Heart left ventricle (tissue), 16 donors: ENCODE measurements around the gene CACNA1F. TPM values are rescaled to one million over a fixed set of nuclear protein-coding genes. Genes with fewer than 3 reads are reported as not detected.

ENCODE experiments used
- ATAC-seq, 4 donors: fragments of 200-7000 bp; cut with Tn5 transposase; one replicate each; pipeline ENCODE4 v1.9.1; 2020 to 2022; ENCODE audit warnings: moderate library complexity in 4 of 4, mild to moderate bottlenecking in 3 of 4, moderate number of reproducible peaks in 1 of 4
- DNase-seq, 5 donors: peaks; one replicate each; pipeline ENCODE4 v3.0.0-alpha.2; 2020
- H3K27ac ChIP-seq, 12 donors: fragments of 200-600 bp; sonication (generic) in 4 of 12; one replicate each; pipeline versions ENCODE4 v1.5.0 to v1.8.0; 2016 to 2022; ENCODE audit warnings: mild to moderate bottlenecking in 2 of 12
- H3K27me3 ChIP-seq, 9 donors: fragments of 200-600 bp; sonication (generic) in 2 of 9; one replicate each; pipeline versions ENCODE4 v1.5.1 to v1.8.0; 2016 to 2022; ENCODE audit warnings: mild to moderate bottlenecking in 3 of 9
- H3K36me3 ChIP-seq, 9 donors: fragments of 200-600 bp; sonication (generic) in 2 of 9; one replicate each; pipeline versions ENCODE4 v1.5.0 to v1.8.0; 2018 to 2022; ENCODE audit warnings: mild to moderate bottlenecking in 2 of 9
- H3K4me1 ChIP-seq, 12 donors: fragments of 200-600 bp; sonication (generic) in 4 of 12; one replicate each; pipeline versions ENCODE4 v1.5.0 to v1.8.0; 2016 to 2022; ENCODE audit warnings: mild to moderate bottlenecking in 3 of 12
- H3K4me3 ChIP-seq, 12 donors: fragments of 200-600 bp; sonication (generic) in 4 of 12; one replicate each; pipeline versions ENCODE4 v1.5.0 to v1.8.0; 2017 to 2022; ENCODE audit warnings: mild to moderate bottlenecking in 9 of 12, moderate library complexity in 4 of 12
- H3K9me3 ChIP-seq, 12 donors: fragments of 200-600 bp; sonication (generic) in 4 of 12; one replicate each; pipeline versions ENCODE4 v1.5.0 to v1.8.0; 2016 to 2022; ENCODE audit warnings: mild to moderate bottlenecking in 1 of 12
- POLR2A ChIP-seq, 2 donors: fragments of 450-650 bp; IDR thresholded peaks; one replicate each; pipeline ENCODE4 v1.6.1; 2017; ENCODE audit warnings: antibody characterized with exemption in 2 of 2, mild to moderate bottlenecking in 2 of 2, moderate library complexity in 2 of 2
- WGBS, 4 donors: extraction: QIAGEN DNeasy Blood & Tissue Kit in 2 of 4; methylation state at CpG; one replicate each; pipeline versions ENCODE4 v1.1.5 to v1.1.7; 2013 to 2018; 5-methylcytosine and 5-hydroxymethylcytosine counted together
- intact Hi-C, 10 donors: fragments of 100-400 bp; cut with DNase I; formaldehyde crosslinking; loops; one replicate each; pipeline versions ENCODE4 v1.11.1 to v1.14.2; 2022
- polyA plus RNA-seq, 2 donors: library from polyadenylated mRNA; stranded (reverse); fragments of 200-250 nt; gene quantifications; one replicate each; pipeline ENCODE4 v1.2.3, GENCODE V29; 2013
- total RNA-seq, 9 donors: library from RNA; depleted of rRNA in 2 of 9; stranded (reverse); fragments of >200 nt in 2 of 9; fragmentation: NEBNext Ultra II Directional in 3 of 9; extraction: Animal tissue kit (Norgen Biotek cat#: 25700) in 3 of 9; gene quantifications; one replicate each; pipeline versions ENCODE4 v1.1.0 to v1.2.4, GENCODE V29; 2016 to 2023
- TF ChIP-seq, protein P1 (sequence below), 12 donors: fragments of 200-600 bp; sonication (generic) in 4 of 12; IDR thresholded peaks; one replicate each; pipeline versions ENCODE4 v1.5.0 to v1.8.0; 2018 to 2022; ENCODE audit warnings: antibody characterized with exemption in 12 of 12, mild to moderate bottlenecking in 5 of 12
- donor health status: ischemic (EF 13 %, LVEDD 7.1; RV severe dilation, severe dysfunction).
- donor health status: healthy with polysubstance abuse.
- donor health status: DM: no; HTN: yes; CAD: no.
- donor health status: DM: no; HTN: no; CAD: no.
- donor health status: ischemic (EF 25% LVEDD 6.9; RV normal size, moderate dysfunction).
- donor health status: ischemic (EF 25% LVEDD 5.7; RV mildly dilated, moderate dysfunction).
- donor health status: healthy.
- donor health status: DM: yes; HTN: yes; CAD: no.
- donor health status: ischemic (EF 35%, LVEDD 5.7; RV mildly dilated, moderate dysfunction).
- donor health status: nonischemic (EF 11% LVEDD 7.7; RV severe dilation, severe dysfunction).
- donor health status: DM: yes; HTN: yes; CAD: no.
- donor health status: PGD.
- donor health status: ischemic (EF 29% LVEDD 5.4; RV normal size, mild dysfunction).
- donor health status: nonischemic (EF 23%, LVEDD 6.1; RV moderate dilation, normal function).

CACNA1F gene
- total and polyA plus RNA-seq, 11 donors: 0.04 to 0.37 (median 0.07) TPM; not detected in 3

DNA sequence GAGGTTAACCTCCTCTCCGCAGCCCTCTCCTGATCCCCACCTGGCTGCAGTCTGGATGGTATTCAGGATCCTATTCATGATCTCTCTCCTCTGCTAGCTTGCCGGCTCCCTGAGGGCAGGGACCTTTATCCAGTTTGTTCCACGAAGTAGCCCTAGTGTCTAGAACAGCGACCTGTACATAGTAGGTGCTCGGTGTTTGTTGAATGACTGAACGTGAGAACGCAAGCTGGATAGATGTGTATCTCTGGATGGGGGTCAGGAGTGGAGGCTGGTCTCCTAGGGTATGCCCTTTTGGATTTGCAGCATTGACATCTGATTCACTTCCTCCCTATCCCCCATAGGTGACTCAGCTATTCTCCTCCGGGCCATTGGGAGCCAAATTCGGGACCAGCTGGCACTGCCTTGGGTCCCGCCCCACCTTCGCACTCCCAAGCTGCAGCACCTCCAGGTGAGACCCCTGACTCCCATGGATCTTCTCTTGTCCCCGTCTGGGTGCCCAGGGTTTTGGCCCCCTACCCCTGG is 9.5 kb upstream of the CACNA1F start:
- intact Hi-C loops: no loop called here
- Histone ChIP-seq H3K36me3 (peaks cover 0 to 46% (median 15%) of the 10 kb centered on the region in 9 donors), H3K4me1 (no peaks in the 10 kb centered on the region), H3K9me3 (no peaks in the 10 kb centered on the region), H3K27me3 (no peaks in the 10 kb centered on the region), H3K27ac (no peak overlapping the region), H3K4me3 (no peak overlapping the region)
- no peak for TF ChIP-seq POLR2A (IDR thresholded peaks at IDR 0.05)
- TF ChIP-seq, protein P1, sequence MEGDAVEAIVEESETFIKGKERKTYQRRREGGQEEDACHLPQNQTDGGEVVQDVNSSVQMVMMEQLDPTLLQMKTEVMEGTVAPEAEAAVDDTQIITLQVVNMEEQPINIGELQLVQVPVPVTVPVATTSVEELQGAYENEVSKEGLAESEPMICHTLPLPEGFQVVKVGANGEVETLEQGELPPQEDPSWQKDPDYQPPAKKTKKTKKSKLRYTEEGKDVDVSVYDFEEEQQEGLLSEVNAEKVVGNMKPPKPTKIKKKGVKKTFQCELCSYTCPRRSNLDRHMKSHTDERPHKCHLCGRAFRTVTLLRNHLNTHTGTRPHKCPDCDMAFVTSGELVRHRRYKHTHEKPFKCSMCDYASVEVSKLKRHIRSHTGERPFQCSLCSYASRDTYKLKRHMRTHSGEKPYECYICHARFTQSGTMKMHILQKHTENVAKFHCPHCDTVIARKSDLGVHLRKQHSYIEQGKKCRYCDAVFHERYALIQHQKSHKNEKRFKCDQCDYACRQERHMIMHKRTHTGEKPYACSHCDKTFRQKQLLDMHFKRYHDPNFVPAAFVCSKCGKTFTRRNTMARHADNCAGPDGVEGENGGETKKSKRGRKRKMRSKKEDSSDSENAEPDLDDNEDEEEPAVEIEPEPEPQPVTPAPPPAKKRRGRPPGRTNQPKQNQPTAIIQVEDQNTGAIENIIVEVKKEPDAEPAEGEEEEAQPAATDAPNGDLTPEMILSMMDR (IDR thresholded peaks at IDR 0.05): no peak
- ATAC-seq (no peak), DNase-seq (no peak)
- 81 to 96% (median 92%) methylated on average over 12 of the region's 12 CpGs for WGBS, 4 donors

DNA sequence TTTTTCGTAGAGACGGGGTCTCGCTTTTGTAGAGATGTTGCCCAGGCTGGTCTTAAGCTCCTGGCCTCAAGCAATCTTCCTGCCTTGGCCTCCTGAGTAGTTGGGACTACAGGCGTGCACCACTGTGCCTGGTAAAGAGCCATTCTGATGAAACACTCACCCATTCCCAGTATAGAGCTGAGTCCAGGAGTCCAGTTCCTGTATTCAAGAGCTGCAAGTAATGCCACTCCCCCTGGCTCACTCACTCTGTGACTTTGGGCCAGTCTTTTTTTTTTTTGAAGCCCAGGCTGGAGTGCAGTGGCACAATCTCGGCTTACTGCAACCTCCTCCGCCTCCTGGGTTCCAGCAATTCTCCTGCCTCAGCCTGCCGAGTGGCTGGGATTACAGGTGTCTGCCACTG is 5.6 kb upstream of the CACNA1F start:
- Histone ChIP-seq H3K4me1 (peaks cover 0 to 10% (median 0%) of the 10 kb centered on the region in 12 donors), H3K4me3 (no peak overlapping the region), H3K9me3 (no peaks in the 10 kb centered on the region), H3K27ac (no peak overlapping the region), H3K27me3 (no peaks in the 10 kb centered on the region), H3K36me3 (peaks cover 0 to 15% (median 3%) of the 10 kb centered on the region in 9 donors)
- intact Hi-C loops: no loop called here
- no peak for DNase-seq
- TF ChIP-seq POLR2A (IDR thresholded peaks at IDR 0.05): no peak
- TF ChIP-seq, protein P1 (IDR thresholded peaks at IDR 0.05): no peak
- ATAC-seq: no peak
- WGBS, 4 donors: 77 to 88% (median 80%) methylated on average over 7 of the region's 7 CpGs

DNA sequence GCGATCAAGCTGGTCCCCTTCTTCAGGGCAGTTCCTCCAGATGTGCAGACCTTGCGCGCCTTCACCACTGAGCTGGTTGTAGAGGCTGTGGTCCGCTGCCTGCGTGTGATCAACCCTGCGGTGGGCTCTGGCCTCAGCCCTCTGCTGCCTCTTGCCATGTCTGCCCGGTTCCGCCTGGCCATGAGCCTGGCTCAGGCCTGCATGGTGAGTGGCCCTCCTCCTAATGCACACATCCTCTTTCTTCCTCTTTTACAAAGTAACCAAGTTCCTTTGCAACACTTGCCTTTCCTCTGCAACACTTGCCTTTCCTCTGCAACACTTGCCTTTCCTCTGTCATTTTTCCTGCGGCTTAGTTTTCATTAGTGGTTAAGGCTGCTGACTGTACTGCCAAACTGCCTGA is 3.9 kb upstream of the CACNA1F start:
- TF ChIP-seq, protein P1 (IDR thresholded peaks at IDR 0.05): no peak
- TF ChIP-seq POLR2A (IDR thresholded peaks at IDR 0.05): no peak
- Histone ChIP-seq H3K4me1 (peaks cover 0 to 10% (median 0%) of the 10 kb centered on the region in 12 donors), H3K27me3 (no peaks in the 10 kb centered on the region), H3K27ac (peak overlapping the region in 1 of 12 donors; percentile 58), H3K9me3 (no peaks in the 10 kb centered on the region), H3K36me3 (no peaks in the 10 kb centered on the region), H3K4me3 (no peak overlapping the region)
- ATAC-seq (peak in 1 of 4 donors; percentile 33), DNase-seq (no peak)
- WGBS, 4 donors: 76 to 87% (median 81%) methylated on average over 9 of the region's 9 CpGs
- intact Hi-C loops: no loop called here

DNA sequence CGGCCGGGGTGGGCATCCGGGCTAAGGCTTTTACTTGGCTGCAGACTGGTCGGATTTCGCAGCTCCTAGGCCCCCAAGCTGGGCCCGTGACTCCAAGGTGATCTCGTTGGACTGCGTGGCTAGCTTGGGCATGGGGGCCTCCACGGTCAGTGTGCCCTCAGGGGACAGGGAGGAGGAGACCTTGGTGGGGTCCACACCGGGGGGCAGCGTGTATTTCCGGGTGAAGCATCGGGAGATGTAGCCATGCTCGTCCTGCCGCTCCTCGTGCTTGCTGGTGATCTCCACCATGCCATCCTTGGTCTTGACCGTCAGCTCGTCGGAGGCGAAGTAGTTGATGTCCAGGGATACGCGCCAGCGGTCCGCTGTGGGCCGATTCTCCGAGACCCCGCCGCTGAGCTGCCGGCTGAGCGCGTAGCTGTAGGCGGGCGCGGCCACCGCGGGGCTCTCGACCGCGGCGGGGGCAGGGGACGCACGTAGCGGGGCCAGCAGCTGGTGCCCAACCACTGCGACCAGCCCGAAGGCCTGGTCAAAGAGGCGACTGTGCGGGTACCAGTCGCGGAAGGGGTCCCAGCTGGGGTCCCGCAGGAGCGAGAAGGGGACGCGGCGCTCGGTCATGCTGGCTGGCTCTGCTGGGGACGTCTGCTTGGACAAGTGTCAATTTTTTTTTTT is 881 bp upstream of the CACNA1F start:
- no peak overlapping the region for H3K27ac ChIP-seq
- no peaks in the 10 kb centered on the region for H3K36me3 ChIP-seq
- no peaks in the 10 kb centered on the region for H3K9me3 ChIP-seq
- no peaks in the 10 kb centered on the region for H3K27me3 ChIP-seq
- intact Hi-C loops: no loop called here
- peaks cover 0 to 10% (median 1%) of the 10 kb centered on the region in 12 donors for H3K4me1 ChIP-seq
- WGBS, 4 donors: 33 to 64% (median 49%) methylated on average over 25 to 56 of the region's 56 CpGs
- ATAC-seq (no peak), DNase-seq (no peak)
- peak overlapping the region in 5 of 12 donors; percentile 3 to 29 (median 16) for H3K4me3 ChIP-seq
- TF ChIP-seq POLR2A (IDR thresholded peaks at IDR 0.05): no peak
- TF ChIP-seq, protein P1 (IDR thresholded peaks at IDR 0.05): no peak
